Measurements from ENCODE around the gene PPP1R14C.

GRCh38 chr6:150118203-150118602 lies 24.6 kb upstream of the PPP1R14C start:
- TF ChIP-seq PBX3 (IDR thresholded peaks at IDR 0.05) (no peak), CTCF (IDR thresholded peaks at IDR 0.05) (no peak), JUN (IDR thresholded peaks at IDR 0.05) (no peak), REST (IDR thresholded peaks at IDR 0.05) (no peak), EHMT2 (IDR thresholded peaks at IDR 0.05; ENCODE audit: low read depth) (no peak)
